Vagina (tissue), 2 donors: Measurements from ENCODE around the gene TSHR. TPM values are rescaled to one million over a fixed set of nuclear protein-coding genes. Genes with fewer than 3 reads are reported as not detected.

ENCODE experiments used
- DNase-seq, 2 donors: peaks; one replicate each; pipeline ENCODE4 v3.0.0-alpha.2; 2017; ENCODE audit errors: extremely low spot score in 2 of 2
- H3K27ac ChIP-seq: fragments of 200-600 bp; sonication (generic); one replicate; pipeline ENCODE4 v1.5.1; 2019
- H3K27me3 ChIP-seq: fragments of 200-600 bp; sonication (generic); one replicate; pipeline ENCODE4 v1.5.1; 2019
- H3K36me3 ChIP-seq, 2 donors: fragments of 200-600 bp; sonication (generic); one replicate each; pipeline ENCODE4 v1.5.1; 2017 to 2019
- H3K4me1 ChIP-seq: fragments of 200-600 bp; sonication (generic); one replicate; pipeline ENCODE4 v1.5.1; 2019
- H3K4me3 ChIP-seq, 2 donors: fragments of 200-600 bp; sonication (generic); 1 replicate in 1 of 2; 2 replicates in 1 of 2; pipeline ENCODE4 v1.5.1; 2016 to 2019
- H3K9me3 ChIP-seq: fragments of 200-600 bp; sonication (generic); one replicate; pipeline ENCODE4 v1.5.1; 2019
- POLR2A ChIP-seq, 2 donors: fragments of 450-650 bp; IDR thresholded peaks; one replicate each; pipeline ENCODE4 v1.6.1; 2017; ENCODE audit warnings: antibody characterized with exemption in 2 of 2, mild to moderate bottlenecking in 2 of 2, moderate library complexity in 2 of 2
- POLR2AphosphoS5 ChIP-seq, 2 donors: sonication (generic); formaldehyde crosslinking; IDR thresholded peaks; one replicate each; pipeline ENCODE4 v1.9.0; 2017; ENCODE audit warnings: antibody characterized with exemption in 2 of 2, mild to moderate bottlenecking in 2 of 2, low read depth in 1 of 2; ENCODE audit not compliant: insufficient read depth in 1 of 2
- intact Hi-C: fragments of 100-400 bp; cut with DNase I; formaldehyde crosslinking; loops from one replicate; pipeline ENCODE4 v1.15.1; 2023
- total RNA-seq: library from RNA; depleted of rRNA; stranded (reverse); fragments of >200 nt; gene quantifications from one replicate; pipeline ENCODE4 v1.2.3, GENCODE V29; 2016
- TF ChIP-seq, protein P1 (sequence below), 3 experiments: fragments of 450-650 bp in 2 of 3; fragments of 200-600 bp in 1 of 3; sonication (generic) in 1 of 3; IDR thresholded peaks; one replicate each; pipeline ENCODE4 v1.5.1; 2017 to 2019; ENCODE audit warnings: antibody characterized with exemption in 3 of 3, mild to moderate bottlenecking in 2 of 3, moderate library complexity in 2 of 3

The TSHR gene
- total RNA-seq, 1 donor from 2014 or later = not detected

DNA sequence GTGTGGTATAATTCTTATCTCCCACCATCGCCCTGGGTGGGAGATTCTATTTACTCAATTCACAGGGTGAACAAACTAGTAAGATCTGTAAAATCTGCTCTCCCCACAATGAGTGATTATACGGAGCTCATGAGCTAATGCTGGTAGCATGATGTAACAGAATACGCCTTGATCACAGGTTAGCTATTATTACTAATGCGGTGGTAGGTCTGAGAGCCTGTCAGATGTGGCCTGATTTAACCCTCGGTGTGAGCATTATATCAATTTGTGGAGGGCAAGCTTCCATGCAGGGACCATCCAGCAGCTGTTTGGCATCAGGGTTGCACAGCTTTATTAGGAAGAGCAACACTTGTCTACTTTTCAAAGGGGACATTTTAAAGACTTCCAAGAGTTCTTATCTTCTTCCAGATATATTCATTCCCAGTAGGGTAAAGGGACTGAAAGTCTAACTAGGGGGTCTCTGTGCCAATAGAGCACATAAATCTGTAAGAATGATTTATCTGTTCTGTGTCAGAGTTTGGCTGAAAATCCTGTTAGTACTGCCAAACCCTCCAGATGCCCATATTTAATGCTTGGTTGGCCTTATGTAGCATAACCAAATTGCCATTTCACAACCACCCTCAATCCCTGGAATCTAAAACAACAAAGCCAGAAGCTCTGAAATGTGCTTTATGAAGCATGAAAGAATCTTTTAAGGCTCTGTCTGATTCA lies 18.7 kb downstream of the TSHR start:
- TF ChIP-seq POLR2AphosphoS5 (IDR thresholded peaks at IDR 0.05; ENCODE audit: insufficient read depth in 1 of 2, low read depth in 1 of 2) (no peak), POLR2A (IDR thresholded peaks at IDR 0.05) (no peak)
- TF ChIP-seq, protein P1, sequence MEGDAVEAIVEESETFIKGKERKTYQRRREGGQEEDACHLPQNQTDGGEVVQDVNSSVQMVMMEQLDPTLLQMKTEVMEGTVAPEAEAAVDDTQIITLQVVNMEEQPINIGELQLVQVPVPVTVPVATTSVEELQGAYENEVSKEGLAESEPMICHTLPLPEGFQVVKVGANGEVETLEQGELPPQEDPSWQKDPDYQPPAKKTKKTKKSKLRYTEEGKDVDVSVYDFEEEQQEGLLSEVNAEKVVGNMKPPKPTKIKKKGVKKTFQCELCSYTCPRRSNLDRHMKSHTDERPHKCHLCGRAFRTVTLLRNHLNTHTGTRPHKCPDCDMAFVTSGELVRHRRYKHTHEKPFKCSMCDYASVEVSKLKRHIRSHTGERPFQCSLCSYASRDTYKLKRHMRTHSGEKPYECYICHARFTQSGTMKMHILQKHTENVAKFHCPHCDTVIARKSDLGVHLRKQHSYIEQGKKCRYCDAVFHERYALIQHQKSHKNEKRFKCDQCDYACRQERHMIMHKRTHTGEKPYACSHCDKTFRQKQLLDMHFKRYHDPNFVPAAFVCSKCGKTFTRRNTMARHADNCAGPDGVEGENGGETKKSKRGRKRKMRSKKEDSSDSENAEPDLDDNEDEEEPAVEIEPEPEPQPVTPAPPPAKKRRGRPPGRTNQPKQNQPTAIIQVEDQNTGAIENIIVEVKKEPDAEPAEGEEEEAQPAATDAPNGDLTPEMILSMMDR (IDR thresholded peaks at IDR 0.05) = no peak
- no peaks in the 10 kb centered on the region for H3K9me3 ChIP-seq
- intact Hi-C loops = no loop called here
- H3K4me3 ChIP-seq = no peak overlapping the region
- peak overlapping the region; percentile 18 for H3K27ac ChIP-seq
- DNase-seq = no peak
- H3K4me1 ChIP-seq = peaks cover 22% of the 10 kb centered on the region
- H3K36me3 ChIP-seq = no peaks in the 10 kb centered on the region
- H3K27me3 ChIP-seq = no peaks in the 10 kb centered on the region

DNA sequence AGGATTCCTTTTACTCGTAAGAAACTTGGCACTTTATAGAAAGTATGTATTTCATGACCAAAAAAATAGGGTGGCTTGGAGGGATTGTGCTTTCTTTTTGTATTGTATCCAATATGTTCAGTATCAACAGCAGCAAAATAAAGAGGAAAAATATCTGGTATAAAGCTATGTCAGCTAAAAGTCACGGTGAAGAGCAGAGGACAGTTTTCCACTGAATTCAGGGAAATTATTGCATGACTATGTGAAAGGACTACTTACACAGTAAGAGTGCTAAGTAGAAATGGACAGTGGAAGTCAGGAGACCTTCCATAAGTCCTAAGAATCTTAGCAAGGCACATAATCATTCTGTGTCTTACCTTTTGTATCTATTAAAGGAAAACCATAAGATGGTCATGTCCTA lies 19.3 kb downstream of the TSHR start:
- H3K9me3 ChIP-seq = no peaks in the 10 kb centered on the region
- H3K27me3 ChIP-seq = no peaks in the 10 kb centered on the region
- H3K4me3 ChIP-seq = no peak overlapping the region
- intact Hi-C loops = no loop called here
- peaks cover 22% of the 10 kb centered on the region for H3K4me1 ChIP-seq
- TF ChIP-seq POLR2A (IDR thresholded peaks at IDR 0.05) (no peak), POLR2AphosphoS5 (IDR thresholded peaks at IDR 0.05; ENCODE audit: insufficient read depth in 1 of 2, low read depth in 1 of 2) (no peak)
- TF ChIP-seq, protein P1 (IDR thresholded peaks at IDR 0.05) = no peak
- no peak for DNase-seq
- no peaks in the 10 kb centered on the region for H3K36me3 ChIP-seq
- peak overlapping the region; percentile 18 for H3K27ac ChIP-seq

DNA sequence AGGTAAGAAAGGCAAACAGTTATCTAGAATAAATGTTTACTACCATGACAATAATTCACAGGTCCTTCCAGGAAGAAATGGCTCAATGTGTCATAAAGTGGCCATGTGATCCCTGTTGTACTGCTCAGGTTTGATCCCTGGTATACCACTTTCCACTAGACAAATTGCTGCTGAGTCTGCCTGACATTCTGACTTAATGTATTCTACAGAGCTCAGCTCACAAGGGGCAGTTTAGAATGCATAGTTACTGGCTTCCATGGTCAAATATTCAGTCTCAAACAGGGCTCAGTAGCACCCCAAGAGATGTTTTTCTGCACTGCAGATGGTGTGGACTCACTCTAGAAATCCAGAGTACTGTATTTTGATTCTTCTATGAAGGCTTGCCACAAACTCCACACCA lies 21.8 kb downstream of the TSHR start:
- Histone ChIP-seq H3K36me3 (no peaks in the 10 kb centered on the region), H3K27ac (no peak overlapping the region), H3K9me3 (no peaks in the 10 kb centered on the region), H3K27me3 (no peaks in the 10 kb centered on the region), H3K4me3 (no peak overlapping the region), H3K4me1 (peaks cover 22% of the 10 kb centered on the region)
- DNase-seq = no peak
- intact Hi-C loops = no loop called here
- TF ChIP-seq POLR2A (IDR thresholded peaks at IDR 0.05) (no peak), POLR2AphosphoS5 (IDR thresholded peaks at IDR 0.05; ENCODE audit: insufficient read depth in 1 of 2, low read depth in 1 of 2) (no peak)
- TF ChIP-seq, protein P1 (IDR thresholded peaks at IDR 0.05) = no peak

DNA sequence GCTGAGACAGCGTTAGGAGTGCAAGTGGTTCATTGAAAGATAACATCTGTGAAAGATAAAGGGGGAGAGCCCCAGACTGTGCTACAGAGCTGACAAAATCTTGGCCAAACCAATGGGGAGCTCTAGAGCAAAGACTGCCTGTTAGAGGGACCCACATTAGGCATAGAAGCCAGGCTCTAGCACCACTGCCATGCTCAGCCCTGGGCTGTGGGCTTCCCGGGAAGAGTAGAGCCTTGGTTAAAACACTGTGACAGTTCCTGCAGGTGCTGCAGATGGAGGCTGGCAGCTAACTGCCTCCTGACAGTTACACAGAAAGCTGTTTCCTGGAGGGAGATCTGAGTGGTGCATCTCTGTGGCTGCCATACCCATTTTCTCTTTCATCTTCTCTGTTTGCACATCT lies 23.0 kb downstream of the TSHR start:
- no peaks in the 10 kb centered on the region for H3K9me3 ChIP-seq
- no peak overlapping the region for H3K4me3 ChIP-seq
- H3K36me3 ChIP-seq = no peaks in the 10 kb centered on the region
- H3K27ac ChIP-seq = no peak overlapping the region
- TF ChIP-seq POLR2A (IDR thresholded peaks at IDR 0.05) = no peak
- no peak for TF ChIP-seq POLR2AphosphoS5 (IDR thresholded peaks at IDR 0.05; ENCODE audit: insufficient read depth in 1 of 2, low read depth in 1 of 2)
- TF ChIP-seq, protein P1 (IDR thresholded peaks at IDR 0.05) = no peak
- no peak for DNase-seq
- intact Hi-C loops = no loop called here
- no peaks in the 10 kb centered on the region for H3K27me3 ChIP-seq
- peaks cover 22% of the 10 kb centered on the region for H3K4me1 ChIP-seq

DNA sequence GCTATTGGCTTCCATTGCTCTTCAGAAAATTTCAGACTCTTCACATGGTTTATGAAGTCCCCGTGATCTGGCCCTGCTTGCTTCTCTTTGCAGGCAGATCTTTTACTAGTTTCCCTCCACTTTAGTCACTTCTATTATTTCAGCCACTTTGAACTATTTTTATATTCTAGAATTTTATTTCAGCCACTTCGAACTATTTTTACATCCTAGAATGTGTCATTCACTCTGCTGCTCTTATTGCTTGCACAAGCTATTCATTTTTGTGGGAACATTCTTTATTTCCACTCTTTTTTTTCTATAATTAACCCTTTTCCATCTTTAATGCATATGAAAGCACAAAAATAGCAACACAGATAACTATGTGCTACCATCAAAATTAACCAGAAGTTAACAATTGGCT lies 24.5 kb downstream of the TSHR start:
- no peak overlapping the region for H3K27ac ChIP-seq
- H3K36me3 ChIP-seq = no peaks in the 10 kb centered on the region
- peaks cover 6% of the 10 kb centered on the region for H3K4me1 ChIP-seq
- TF ChIP-seq POLR2A (IDR thresholded peaks at IDR 0.05) (no peak), POLR2AphosphoS5 (IDR thresholded peaks at IDR 0.05; ENCODE audit: insufficient read depth in 1 of 2, low read depth in 1 of 2) (no peak)
- TF ChIP-seq, protein P1 (IDR thresholded peaks at IDR 0.05) = no peak
- no peaks in the 10 kb centered on the region for H3K9me3 ChIP-seq
- H3K27me3 ChIP-seq = no peaks in the 10 kb centered on the region
- no peak overlapping the region for H3K4me3 ChIP-seq
- no peak for DNase-seq
- intact Hi-C loops = no loop called here
